Measurements from ENCODE around the gene CRY1.

- no peak for TF ChIP-seq CTCF (IDR thresholded peaks at IDR 0.05)
- no peak for TF ChIP-seq POLR2A (IDR thresholded peaks at IDR 0.05)
These were observed 48.2 kb downstream of the CRY1 start for GRCh38 chr12:107045186-107045585.
